Measurements from ENCODE around the gene MYRIP.

- no peak for TF ChIP-seq CTCF (conservative IDR thresholded peaks at IDR 0.05; ENCODE audit: low read depth in 2 of 2)
- TF ChIP-seq POLR2AphosphoS5 (IDR thresholded peaks at IDR 0.05; ENCODE audit: low read depth), result no peak
- no peak for TF ChIP-seq REST (IDR thresholded peaks at IDR 0.05; ENCODE audit: unreplicated experiment)
- no peak for TF ChIP-seq EZH2phosphoT487 (IDR thresholded peaks at IDR 0.05; ENCODE audit: unreplicated experiment)
These were observed 127.9 kb downstream of the MYRIP start for GRCh38 chr3:39937315-39937714.
